HEK293 (cell line): ENCODE data around the gene CIC.

Experiments
- EGR2 ChIP-seq: fragments of 450-650 bp; formaldehyde crosslinking; IDR thresholded peaks from 2 replicates; pipeline ENCODE4 v1.5.1; 2016; ENCODE audit warnings: low read depth, missing biosample characterization, missing genetic modification characterization
- HOXA7 ChIP-seq: sonication (generic); formaldehyde crosslinking; IDR thresholded peaks from 2 replicates; pipeline ENCODE4 v1.8.1; 2022; ENCODE audit warnings: missing genetic modification reagents, borderline replicate concordance
- KLF10 ChIP-seq: fragments of 450-650 bp; IDR thresholded peaks from 2 replicates; pipeline ENCODE4 v1.5.1; 2018; ENCODE audit warnings: missing biosample characterization, mild to moderate bottlenecking, missing genetic modification characterization
- MZF1 ChIP-seq: fragments of 450-650 bp; formaldehyde crosslinking; IDR thresholded peaks from 2 replicates; pipeline ENCODE4 v1.5.1; 2017; ENCODE audit warnings: missing biosample characterization, missing genetic modification characterization, borderline replicate concordance
- PRDM1 ChIP-seq: fragments of 450-650 bp; formaldehyde crosslinking; IDR thresholded peaks from 2 replicates; pipeline ENCODE4; 2016; ENCODE audit warnings: missing biosample characterization, missing genetic modification characterization
- SCRT2 ChIP-seq: fragments of 450-650 bp; formaldehyde crosslinking; IDR thresholded peaks from 2 replicates; pipeline ENCODE4 v1.5.1; 2016; ENCODE audit warnings: missing biosample characterization, missing genetic modification characterization
- TRIM28 ChIP-seq: IDR thresholded peaks from 2 replicates; pipeline ENCODE4 v1.6.1; 2011; ENCODE audit warnings: low read length, control low read depth, borderline replicate concordance
- YY1 ChIP-seq: fragments of 450-650 bp; formaldehyde crosslinking; IDR thresholded peaks from 2 replicates; pipeline ENCODE4 v1.5.1; 2018; ENCODE audit warnings: missing biosample characterization, missing genetic modification characterization
- ZBTB20 ChIP-seq: fragments of 450-650 bp; formaldehyde crosslinking; IDR thresholded peaks from 2 replicates; pipeline ENCODE4 v1.5.1; 2016; ENCODE audit warnings: missing biosample characterization, missing genetic modification characterization
- ZBTB21 ChIP-seq: fragments of 450-650 bp; formaldehyde crosslinking; IDR thresholded peaks from 2 replicates; pipeline ENCODE4 v1.5.1; 2017; ENCODE audit warnings: missing biosample characterization, missing genetic modification characterization
- ZBTB48 ChIP-seq: fragments of 450-650 bp; formaldehyde crosslinking; IDR thresholded peaks from 2 replicates; pipeline ENCODE4 v1.5.1; 2016; ENCODE audit warnings: missing biosample characterization, missing genetic modification characterization
- ZNF132 ChIP-seq: fragments of 450-650 bp; formaldehyde crosslinking; IDR thresholded peaks from 2 replicates; pipeline ENCODE4 v1.5.1; 2017; ENCODE audit warnings: missing biosample characterization, missing genetic modification characterization, borderline replicate concordance
- ZNF16 ChIP-seq: fragments of 450-650 bp; formaldehyde crosslinking; IDR thresholded peaks from 2 replicates; pipeline ENCODE4 v1.5.1; 2016; ENCODE audit warnings: low read depth, missing biosample characterization, missing genetic modification characterization
- ZNF174 ChIP-seq: fragments of 450-650 bp; formaldehyde crosslinking; IDR thresholded peaks from 2 replicates; pipeline ENCODE4 v1.5.0; 2017; ENCODE audit warnings: missing biosample characterization, mild to moderate bottlenecking, missing genetic modification characterization
- ZNF18 ChIP-seq: fragments of 450-650 bp; formaldehyde crosslinking; IDR thresholded peaks from 2 replicates; pipeline ENCODE4 v1.5.1; 2016; ENCODE audit warnings: missing biosample characterization, missing genetic modification characterization
- ZNF266 ChIP-seq: fragments of 450-650 bp; formaldehyde crosslinking; IDR thresholded peaks from 2 replicates; pipeline ENCODE4 v1.5.1; 2016; ENCODE audit warnings: missing biosample characterization, missing genetic modification characterization, low read depth
- ZNF292 ChIP-seq: fragments of 450-650 bp; formaldehyde crosslinking; IDR thresholded peaks from 2 replicates; pipeline ENCODE4 v1.5.1; 2016; ENCODE audit warnings: low read depth, missing biosample characterization, missing genetic modification characterization, borderline replicate concordance
- ZNF302 ChIP-seq: fragments of 450-650 bp; formaldehyde crosslinking; IDR thresholded peaks from 2 replicates; pipeline ENCODE4 v1.5.1; 2016; ENCODE audit warnings: missing biosample characterization, missing genetic modification characterization, low read depth
- ZNF394 ChIP-seq: fragments of 450-650 bp; formaldehyde crosslinking; IDR thresholded peaks from 2 replicates; pipeline ENCODE4 v1.5.1; 2016; ENCODE audit warnings: missing biosample characterization, missing genetic modification characterization, mild to moderate bottlenecking, moderate library complexity, borderline replicate concordance
- ZNF48 ChIP-seq: fragments of 450-650 bp; formaldehyde crosslinking; IDR thresholded peaks from 2 replicates; pipeline ENCODE4 v1.5.1; 2016; ENCODE audit warnings: missing biosample characterization, missing genetic modification characterization
- ZNF513 ChIP-seq: fragments of 450-650 bp; IDR thresholded peaks from 2 replicates; pipeline ENCODE4 v1.5.1; 2018; ENCODE audit warnings: missing biosample characterization, missing genetic modification characterization
- ZNF560 ChIP-seq: fragments of 450-650 bp; formaldehyde crosslinking; IDR thresholded peaks from 2 replicates; pipeline ENCODE4 v1.5.1; 2017; ENCODE audit warnings: missing biosample characterization, missing genetic modification characterization, borderline replicate concordance
- ZNF621 ChIP-seq: fragments of 450-650 bp; formaldehyde crosslinking; IDR thresholded peaks from 2 replicates; pipeline ENCODE4 v1.5.1; 2017; ENCODE audit warnings: missing biosample characterization, missing genetic modification characterization
- ZNF623 ChIP-seq: fragments of 450-650 bp; formaldehyde crosslinking; IDR thresholded peaks from 2 replicates; pipeline ENCODE4 v1.5.1; 2016; ENCODE audit warnings: missing biosample characterization, missing genetic modification characterization
- ZNF654 ChIP-seq: fragments of 450-650 bp; formaldehyde crosslinking; IDR thresholded peaks from 2 replicates; pipeline ENCODE4 v1.5.1; 2016; ENCODE audit warnings: low read depth, missing biosample characterization, missing genetic modification characterization
- ZNF707 ChIP-seq: fragments of 450-650 bp; formaldehyde crosslinking; IDR thresholded peaks from 2 replicates; pipeline ENCODE4 v1.5.1; 2016; ENCODE audit warnings: missing biosample characterization, missing genetic modification characterization
- ZNF792 ChIP-seq: fragments of 450-650 bp; formaldehyde crosslinking; IDR thresholded peaks from 2 replicates; pipeline ENCODE4 v1.5.1; 2016; ENCODE audit warnings: missing biosample characterization, missing genetic modification characterization
- TF ChIP-seq, protein P1 (sequence below): fragments of 450-650 bp; formaldehyde crosslinking; IDR thresholded peaks from 2 replicates; pipeline ENCODE4 v1.5.1; 2016; ENCODE audit warnings: missing biosample characterization, missing genetic modification characterization
- TF ChIP-seq, protein P2 (sequence below): fragments of 450-650 bp; formaldehyde crosslinking; IDR thresholded peaks from 2 replicates; pipeline ENCODE4 v1.5.1; 2016; ENCODE audit warnings: missing biosample characterization, missing genetic modification characterization
- TF ChIP-seq, protein P3 (sequence below): fragments of 450-650 bp; formaldehyde crosslinking; IDR thresholded peaks from 2 replicates; pipeline ENCODE4 v1.5.1; 2016; ENCODE audit warnings: missing biosample characterization, missing genetic modification characterization
- TF ChIP-seq, protein P4 (sequence below): fragments of 450-650 bp; formaldehyde crosslinking; IDR thresholded peaks from 2 replicates; pipeline ENCODE4 v1.5.1; 2016; ENCODE audit warnings: missing biosample characterization, missing genetic modification characterization

Gene CIC

GRCh38 chr19:42295831-42296525 is 26.9 kb downstream of the CIC start (continued):
- TF ChIP-seq, protein P1, sequence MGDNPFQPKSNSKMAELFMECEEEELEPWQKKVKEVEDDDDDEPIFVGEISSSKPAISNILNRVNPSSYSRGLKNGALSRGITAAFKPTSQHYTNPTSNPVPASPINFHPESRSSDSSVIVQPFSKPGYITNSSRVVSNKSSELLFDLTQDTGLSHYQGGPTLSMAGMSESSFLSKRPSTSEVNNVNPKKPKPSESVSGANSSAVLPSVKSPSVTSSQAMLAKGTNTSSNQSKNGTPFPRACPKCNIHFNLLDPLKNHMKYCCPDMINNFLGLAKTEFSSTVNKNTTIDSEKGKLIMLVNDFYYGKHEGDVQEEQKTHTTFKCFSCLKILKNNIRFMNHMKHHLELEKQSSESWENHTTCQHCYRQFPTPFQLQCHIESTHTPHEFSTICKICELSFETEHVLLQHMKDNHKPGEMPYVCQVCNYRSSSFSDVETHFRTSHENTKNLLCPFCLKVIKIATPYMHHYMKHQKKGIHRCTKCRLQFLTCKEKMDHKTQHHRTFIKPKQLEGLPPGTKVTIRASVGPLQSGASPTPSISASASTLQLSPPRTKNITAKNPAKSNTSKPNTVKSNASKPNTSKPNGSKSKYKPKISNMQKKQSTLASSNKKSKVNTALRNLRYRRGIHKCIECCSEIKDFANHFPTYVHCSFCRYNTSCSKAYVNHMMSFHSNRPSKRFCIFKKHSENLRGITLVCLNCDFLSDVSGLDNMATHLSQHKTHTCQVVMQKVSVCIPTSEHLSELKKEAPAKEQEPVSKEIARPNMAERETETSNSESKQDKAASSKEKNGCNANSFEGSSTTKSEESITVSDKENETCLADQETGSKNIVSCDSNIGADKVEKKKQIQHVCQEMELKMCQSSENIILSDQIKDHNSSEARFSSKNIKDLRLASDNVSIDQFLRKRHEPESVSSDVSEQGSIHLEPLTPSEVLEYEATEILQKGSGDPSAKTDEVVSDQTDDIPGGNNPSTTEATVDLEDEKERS (tag by site-specific recombination), result no peak
- TF ChIP-seq ZNF18 (tag by site-specific recombination), result no peak
- TF ChIP-seq, protein P2, sequence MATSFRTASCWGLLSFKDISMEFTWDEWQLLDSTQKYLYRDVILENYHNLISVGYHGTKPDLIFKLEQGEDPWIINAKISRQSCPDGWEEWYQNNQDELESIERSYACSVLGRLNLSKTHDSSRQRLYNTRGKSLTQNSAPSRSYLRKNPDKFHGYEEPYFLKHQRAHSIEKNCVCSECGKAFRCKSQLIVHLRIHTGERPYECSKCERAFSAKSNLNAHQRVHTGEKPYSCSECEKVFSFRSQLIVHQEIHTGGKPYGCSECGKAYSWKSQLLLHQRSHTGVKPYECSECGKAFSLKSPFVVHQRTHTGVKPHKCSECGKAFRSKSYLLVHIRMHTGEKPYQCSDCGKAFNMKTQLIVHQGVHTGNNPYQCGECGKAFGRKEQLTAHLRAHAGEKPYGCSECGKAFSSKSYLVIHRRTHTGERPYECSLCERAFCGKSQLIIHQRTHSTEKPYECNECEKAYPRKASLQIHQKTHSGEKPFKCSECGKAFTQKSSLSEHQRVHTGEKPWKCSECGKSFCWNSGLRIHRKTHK (tag by site-specific recombination), result no peak
- TF ChIP-seq ZNF621 (tag by site-specific recombination), result no peak
- no peak for TF ChIP-seq ZNF560 (tag by site-specific recombination)
- no peak for TF ChIP-seq HOXA7 (CRISPR knock-in tag)
- no peak for TF ChIP-seq ZBTB20 (tag by site-specific recombination)
- no peak for TF ChIP-seq ZBTB48 (tag by site-specific recombination)
- TF ChIP-seq ZNF394 (tag by site-specific recombination), result no peak
- TF ChIP-seq, protein P3, sequence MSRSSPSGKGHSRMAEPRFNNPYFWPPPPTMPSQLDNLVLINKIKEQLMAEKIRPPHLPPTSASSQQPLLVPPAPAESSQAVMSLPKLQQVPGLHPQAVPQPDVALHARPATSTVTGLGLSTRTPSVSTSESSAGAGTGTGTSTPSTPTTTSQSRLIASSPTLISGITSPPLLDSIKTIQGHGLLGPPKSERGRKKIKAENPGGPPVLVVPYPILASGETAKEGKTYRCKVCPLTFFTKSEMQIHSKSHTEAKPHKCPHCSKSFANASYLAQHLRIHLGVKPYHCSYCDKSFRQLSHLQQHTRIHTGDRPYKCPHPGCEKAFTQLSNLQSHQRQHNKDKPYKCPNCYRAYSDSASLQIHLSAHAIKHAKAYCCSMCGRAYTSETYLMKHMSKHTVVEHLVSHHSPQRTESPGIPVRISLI, result no peak
- no peak for TF ChIP-seq ZBTB21 (tag by site-specific recombination)
- TF ChIP-seq YY1 (tag by site-specific recombination), result no peak
- no peak for TF ChIP-seq ZNF792 (tag by site-specific recombination)
- TF ChIP-seq, protein P4, sequence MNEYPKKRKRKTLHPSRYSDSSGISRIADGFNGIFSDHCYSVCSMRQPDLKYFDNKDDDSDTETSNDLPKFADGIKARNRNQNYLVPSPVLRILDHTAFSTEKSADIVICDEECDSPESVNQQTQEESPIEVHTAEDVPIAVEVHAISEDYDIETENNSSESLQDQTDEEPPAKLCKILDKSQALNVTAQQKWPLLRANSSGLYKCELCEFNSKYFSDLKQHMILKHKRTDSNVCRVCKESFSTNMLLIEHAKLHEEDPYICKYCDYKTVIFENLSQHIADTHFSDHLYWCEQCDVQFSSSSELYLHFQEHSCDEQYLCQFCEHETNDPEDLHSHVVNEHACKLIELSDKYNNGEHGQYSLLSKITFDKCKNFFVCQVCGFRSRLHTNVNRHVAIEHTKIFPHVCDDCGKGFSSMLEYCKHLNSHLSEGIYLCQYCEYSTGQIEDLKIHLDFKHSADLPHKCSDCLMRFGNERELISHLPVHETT (tag by site-specific recombination), result no peak
- no peak for TF ChIP-seq ZNF132 (tag by site-specific recombination)
- no peak for TF ChIP-seq KLF10
- TF ChIP-seq ZNF654 (tag by site-specific recombination), result no peak; the same call in none of the 2 replicates
- no peak for TF ChIP-seq ZNF302 (tag by site-specific recombination)
- no peak for TF ChIP-seq PRDM1 (tag by site-specific recombination)
- TF ChIP-seq ZNF16 (tag by site-specific recombination), result no peak
- no peak for TF ChIP-seq ZNF513 (tag by site-specific recombination)
- TF ChIP-seq ZNF48 (tag by site-specific recombination), result no peak
- TF ChIP-seq ZNF174 (tag by site-specific recombination), result no peak
- TF ChIP-seq MZF1 (tag by site-specific recombination), result no peak
- TF ChIP-seq ZNF292 (tag by site-specific recombination), result no peak
- TF ChIP-seq ZNF623 (tag by site-specific recombination), result no peak
- no peak for TF ChIP-seq SCRT2
- TF ChIP-seq ZNF707, result no peak
- no peak for TF ChIP-seq ZNF266 (tag by site-specific recombination)
- peak; percentile 17; the same call in 1 of the 2 replicates for TF ChIP-seq EGR2 (tag by site-specific recombination)
- TF ChIP-seq TRIM28, result peak; percentile 22; the same call in 1 of the 2 replicates
